NCI-H1417 (cell line): ENCODE results near the gene OR7G1.
A peak's percentile ranks its signal among the peaks of the same experiment; 100 is the strongest.
"Not testable (repeated sequence)": the region's sequence is repeated elsewhere in the genome, so short reads cannot be mapped to it uniquely, and the experiment has no call there.

ENCODE experiments used
- DNase-seq, 3 experiments: peaks; one replicate each; lab custom pipeline; 2025; lab: John Stamatoyannopoulos, UW

Gene OR7G1

GRCh38 chr19:9076901-9077300 lies 38.7 kb downstream of the OR7G1 start:
- no peak for DNase-seq

GRCh38 chr19:9075064-9075949 lies 40.3 kb downstream of the OR7G1 start:
- peak in 1 of 3 experiments; percentile 34 for DNase-seq

GRCh38 chr19:9073806-9074205 lies 41.8 kb downstream of the OR7G1 start:
- no peak for DNase-seq

GRCh38 chr19:9071720-9072119 lies 43.8 kb downstream of the OR7G1 start:
- not testable (repeated sequence) for DNase-seq

- DNase-seq, result no peak
These were observed 45.5 kb downstream of the OR7G1 start for GRCh38 chr19:9070066-9070465.

GRCh38 chr19:9065457-9066014 lies 50.0 kb downstream of the OR7G1 start:
- DNase-seq, result no peak
